SK-N-SH treated with all-trans-retinoic acid at 6 μM for 48 hours (cell line): ENCODE measurements around the gene SMNDC1.

Source experiments
- ATAC-seq: fragments of 200-7000 bp; cut with Tn5 transposase; 3 replicates; pipeline ENCODE4 v1.9.1; 2020; ENCODE audit warnings: mild to moderate bottlenecking, moderate library complexity
- ARNTL ChIP-seq: fragments of 450-650 bp; formaldehyde crosslinking; IDR thresholded peaks from 2 replicates; pipeline ENCODE4 v1.5.0; 2020; ENCODE audit warnings: low read depth, mild to moderate bottlenecking, moderate library complexity, borderline replicate concordance
- CREB5 ChIP-seq: fragments of 250-450 bp; sonication (Bioruptor Pico); IDR thresholded peaks from 2 replicates; pipeline ENCODE4 v1.5.1; 2020; ENCODE audit warnings: low read depth, mild to moderate bottlenecking, moderate library complexity
- CSDC2 ChIP-seq: fragments of 250-450 bp; sonication (Bioruptor Pico); IDR thresholded peaks from 2 replicates; pipeline ENCODE4 v1.5.0; 2020; ENCODE audit warnings: mild to moderate bottlenecking, moderate library complexity
- CSRNP3 ChIP-seq: fragments of 250-450 bp; sonication (Bioruptor Pico); IDR thresholded peaks from 2 replicates; pipeline ENCODE4 v1.5.1; 2021; ENCODE audit warnings: mild to moderate bottlenecking, moderate library complexity
- ESRRG ChIP-seq: fragments of 250-450 bp; sonication (Bioruptor Pico); IDR thresholded peaks from 2 replicates; pipeline ENCODE4 v1.6.1; 2021; ENCODE audit warnings: mild to moderate bottlenecking
- ISL1 ChIP-seq: fragments of 250-450 bp; sonication (Bioruptor Pico); IDR thresholded peaks from 2 replicates; pipeline ENCODE4 v2.1.2; 2022; ENCODE audit warnings: mild to moderate bottlenecking, moderate library complexity
- PATZ1 ChIP-seq: fragments of 250-450 bp; sonication (Bioruptor Pico); IDR thresholded peaks from 2 replicates; pipeline ENCODE4 v1.8.0; 2020; ENCODE audit warnings: mild to moderate bottlenecking, moderate library complexity, borderline replicate concordance
- POU6F1 ChIP-seq: fragments of 250-450 bp; sonication (Bioruptor Pico); IDR thresholded peaks from 2 replicates; pipeline ENCODE4 v1.8.0; 2021; ENCODE audit warnings: low read depth, mild to moderate bottlenecking, moderate library complexity, borderline replicate concordance
- PPARA ChIP-seq: fragments of 250-450 bp; sonication (Bioruptor Pico); IDR thresholded peaks from 2 replicates; pipeline ENCODE4 v1.5.0; 2020; ENCODE audit warnings: mild to moderate bottlenecking, borderline replicate concordance
- RARB ChIP-seq: fragments of 250-450 bp; sonication (Bioruptor Pico); IDR thresholded peaks from 2 replicates; pipeline ENCODE4 v1.8.0; 2021; ENCODE audit warnings: mild to moderate bottlenecking, moderate library complexity
- SNAI2 ChIP-seq: fragments of 250-450 bp; sonication (Bioruptor Pico); IDR thresholded peaks from 2 replicates; pipeline ENCODE4 v1.5.0; 2020; ENCODE audit warnings: mild to moderate bottlenecking, moderate library complexity
- TCF4 ChIP-seq: fragments of 250-450 bp; sonication (Bioruptor Pico); IDR thresholded peaks from 2 replicates; pipeline ENCODE4 v1.8.0; 2021; ENCODE audit warnings: mild to moderate bottlenecking, moderate library complexity, borderline replicate concordance
- TSHZ2 ChIP-seq: fragments of 250-450 bp; sonication (Bioruptor Pico); IDR thresholded peaks from 2 replicates; pipeline ENCODE4 v1.5.0; 2020; ENCODE audit warnings: mild to moderate bottlenecking, moderate library complexity
- ZC3H10 ChIP-seq: fragments of 250-450 bp; sonication (Bioruptor Pico); IDR thresholded peaks from 2 replicates; pipeline ENCODE4 v1.5.1; 2021; ENCODE audit warnings: mild to moderate bottlenecking, moderate library complexity
- ZFP30 ChIP-seq: fragments of 450-650 bp; formaldehyde crosslinking; IDR thresholded peaks from 2 replicates; pipeline ENCODE4 v1.5.0; 2022; ENCODE audit warnings: mild to moderate bottlenecking, moderate library complexity
- ZNF565 ChIP-seq: fragments of 450-650 bp; formaldehyde crosslinking; conservative IDR thresholded peaks from 2 replicates; pipeline ENCODE4 v1.5.0; 2020; ENCODE audit warnings: low read depth, mild to moderate bottlenecking, moderate library complexity
- ZNF8 ChIP-seq: fragments of 450-650 bp; formaldehyde crosslinking; IDR thresholded peaks from 2 replicates; pipeline ENCODE4 v1.5.0; 2020; ENCODE audit warnings: mild to moderate bottlenecking, moderate library complexity

Gene SMNDC1

GRCh38 chr10:110326351-110327032 is 21.8 kb upstream of the SMNDC1 start (continued):
- TF ChIP-seq POU6F1, result no peak
- no peak for TF ChIP-seq ZFP30 (CRISPR knock-in tag)
- TF ChIP-seq RARB (CRISPR knock-in tag), result no peak
- TF ChIP-seq CREB5, result no peak
- TF ChIP-seq SNAI2 (CRISPR knock-in tag), result no peak
- no peak for TF ChIP-seq ZC3H10 (CRISPR knock-in tag)
- TF ChIP-seq CSRNP3 (CRISPR knock-in tag), result no peak

- peak; percentile 4; the same call in 1 of the 3 replicates for ATAC-seq
- TF ChIP-seq PATZ1 (no peak), SNAI2 (CRISPR knock-in tag) (no peak)
Observed at GRCh38 chr10:110324805-110325280, 20.1 kb upstream of the SMNDC1 start.

- ATAC-seq, result peak; percentile 31; the same call in 1 of the 3 replicates
- no peak for TF ChIP-seq ZNF8 (CRISPR knock-in tag)
- TF ChIP-seq ZFP30 (CRISPR knock-in tag), result no peak
- TF ChIP-seq CSDC2 (CRISPR knock-in tag), result no peak
- no peak for TF ChIP-seq ESRRG (CRISPR knock-in tag)
- TF ChIP-seq CSRNP3 (CRISPR knock-in tag), result no peak
- no peak for TF ChIP-seq ARNTL (CRISPR knock-in tag)
- TF ChIP-seq PATZ1, result no peak
- no peak for TF ChIP-seq ISL1
- TF ChIP-seq TCF4, result no peak
- no peak for TF ChIP-seq RARB (CRISPR knock-in tag)
- no peak for TF ChIP-seq TSHZ2 (CRISPR knock-in tag)
- TF ChIP-seq PPARA (CRISPR knock-in tag), result no peak
- no peak for TF ChIP-seq SNAI2 (CRISPR knock-in tag)
- TF ChIP-seq ZNF565 (CRISPR knock-in tag), result no peak
Observed at GRCh38 chr10:110324201-110324804, 19.6 kb upstream of the SMNDC1 start.
